Suprapubic skin (tissue), 3 donors: ENCODE measurements around the gene GPR176.

Experiments used
- CTCF ChIP-seq, 2 donors: fragments of 200-600 bp in 1 of 2; fragments of 450-650 bp in 1 of 2; sonication (generic) in 1 of 2; IDR thresholded peaks; one replicate each; pipeline ENCODE4 v1.5.1; 2016 to 2019; ENCODE audit warnings: antibody characterized with exemption in 2 of 2, mild to moderate bottlenecking in 1 of 2, moderate library complexity in 1 of 2
- EP300 ChIP-seq: sonication (generic); formaldehyde crosslinking; IDR thresholded peaks from one replicate; pipeline ENCODE4 v1.6.1; 2017; ENCODE audit warnings: antibody characterized with exemption

GRCh38 chr15:39880718-39881387 lies 39.2 kb downstream of the GPR176 start:
- TF ChIP-seq CTCF (IDR thresholded peaks at IDR 0.05) (no peak), EP300 (no peak)
